ENCODE measurements around the gene MTIF2. TPM values are rescaled to one million over a fixed set of nuclear protein-coding genes. Genes with fewer than 3 reads are reported as not detected.

The MTIF2 gene
- total RNA-seq, 3 donors from 2014 or later (not counting 1 experiment from before 2014, with no cell fraction given), result 19.8 to 26.6 (median 20.8) TPM

- intact Hi-C loops (cut with micrococcal nuclease), result loop anchor here (1.0 kb wide), 1 partner anchor 8 kb away; the partner anchor contains the start of genes CLHC1 and RPS27A
- TF ChIP-seq CTCF (IDR thresholded peaks at IDR 0.05), result no peak
- Histone ChIP-seq H3K36me3 (ENCODE audit: control insufficient read depth, insufficient read depth, low read length) (no peaks in the 10 kb centered on the region), H3K4me1 (ENCODE audit: control insufficient read depth, insufficient read depth, low read length) (peaks cover 9% of the 10 kb centered on the region), H3K9me3 (ENCODE audit: control insufficient read depth, insufficient read depth, low read length) (no peaks in the 10 kb centered on the region), H3K27me3 (ENCODE audit: control insufficient read depth, insufficient read depth, low read length) (no peaks in the 10 kb centered on the region), H3K4me3 (ENCODE audit: low read length) (peak overlapping the region; percentile 52), H3K27ac (ENCODE audit: low read length) (peak overlapping the region; percentile 80)
- Mint-ChIP-seq H3K4me1 (peaks cover 15 to 16% of the 10 kb centered on the region in 2 donors), H3K36me3 (no peaks in the 10 kb centered on the region), H3K27me3 (ENCODE audit: low read depth in 2 of 2) (no peaks in the 10 kb centered on the region), H3K9me3 (no peaks in the 10 kb centered on the region), H3K27ac (peak overlapping the region; percentile 78 to 84), H3K4me3 (peak overlapping the region; percentile 85)
- DNase-seq (peak in 1 of 2 donors; percentile 44), ATAC-seq (no peak)
- WGBS (ENCODE audit: insufficient coverage), result 96% methylated on average over 25 of the region's 25 CpGs
Measured at GRCh38 chr2:55223958-55224760, 44.9 kb downstream of the MTIF2 start.

GRCh38 chr2:55213822-55214221 lies 55.2 kb downstream of the MTIF2 start:
- DNase-seq, result no peak
- H3K4me1 Mint-ChIP-seq, result no peaks in the 10 kb centered on the region
- TF ChIP-seq CTCF (IDR thresholded peaks at IDR 0.05), result no peak
- no peak overlapping the region for H3K27ac ChIP-seq (ENCODE audit: low read length)
- no peaks in the 10 kb centered on the region for H3K36me3 ChIP-seq (ENCODE audit: control insufficient read depth, insufficient read depth, low read length)
- H3K27ac Mint-ChIP-seq, result no peak overlapping the region
- H3K4me1 ChIP-seq (ENCODE audit: control insufficient read depth, insufficient read depth, low read length), result no peaks in the 10 kb centered on the region
- no peaks in the 10 kb centered on the region for H3K27me3 Mint-ChIP-seq (ENCODE audit: low read depth in 2 of 2)
- no peaks in the 10 kb centered on the region for H3K36me3 Mint-ChIP-seq
- no peak overlapping the region for H3K4me3 Mint-ChIP-seq
- ATAC-seq, result no peak
- H3K9me3 ChIP-seq (ENCODE audit: control insufficient read depth, insufficient read depth, low read length), result no peaks in the 10 kb centered on the region
- no peak overlapping the region for H3K4me3 ChIP-seq (ENCODE audit: low read length)
- H3K9me3 Mint-ChIP-seq, result no peaks in the 10 kb centered on the region
- H3K27me3 ChIP-seq (ENCODE audit: control insufficient read depth, insufficient read depth, low read length), result no peaks in the 10 kb centered on the region
- intact Hi-C loops (cut with micrococcal nuclease), result no loop called here

GRCh38 chr2:55204950-55205349 lies 64.1 kb downstream of the MTIF2 start:
- no peaks in the 10 kb centered on the region for H3K4me1 ChIP-seq (ENCODE audit: control insufficient read depth, insufficient read depth, low read length)
- Mint-ChIP-seq H3K36me3 (peaks cover 34% of the 10 kb centered on the region), H3K4me1 (no peaks in the 10 kb centered on the region), H3K27me3 (ENCODE audit: low read depth in 2 of 2) (no peaks in the 10 kb centered on the region), H3K4me3 (no peak overlapping the region), H3K27ac (no peak overlapping the region), H3K9me3 (peaks cover 0 to 2% of the 10 kb centered on the region in 2 donors)
- no peaks in the 10 kb centered on the region for H3K27me3 ChIP-seq (ENCODE audit: control insufficient read depth, insufficient read depth, low read length)
- ATAC-seq (no peak), DNase-seq (no peak)
- H3K36me3 ChIP-seq (ENCODE audit: control insufficient read depth, insufficient read depth, low read length), result no peaks in the 10 kb centered on the region
- no peaks in the 10 kb centered on the region for H3K9me3 ChIP-seq (ENCODE audit: control insufficient read depth, insufficient read depth, low read length)
- TF ChIP-seq CTCF (IDR thresholded peaks at IDR 0.05), result no peak
- H3K4me3 ChIP-seq (ENCODE audit: low read length), result no peak overlapping the region
- WGBS (ENCODE audit: insufficient coverage), result no CpG with 5 or more reads among the region's 2 CpGs
- intact Hi-C loops (cut with micrococcal nuclease), result no loop called here
- no peak overlapping the region for H3K27ac ChIP-seq (ENCODE audit: low read length)
